HG03575 (cell line): Measurements from ENCODE around the gene OPALIN.

ENCODE experiments used
- ATAC-seq: cut with Tn5 transposase; IDR thresholded peaks from one replicate; pipeline ENCODE4 v1.9.1; 2021; ENCODE audit not compliant: unreplicated experiment, insufficient number of reproducible peaks, low FRiP score; ENCODE audit errors: extremely low read depth

Gene OPALIN

GRCh38 chr10:96358851-96359540, at the start of gene OPALIN:
OPALIN (minus strand) TSS chr10:96359002; CDS start chr10:96358896, 106 bp downstream.
- no peak for ATAC-seq

GRCh38 chr10:96408201-96408600, 49.4 kb upstream of the OPALIN start:
- no peak for ATAC-seq

- ATAC-seq: no peak
Observed at GRCh38 chr10:96407560-96408069, 48.8 kb upstream of the OPALIN start.

- ATAC-seq: no peak
Observed at GRCh38 chr10:96406091-96406490, 47.3 kb upstream of the OPALIN start.

GRCh38 chr10:96402417-96403305, 43.9 kb upstream of the OPALIN start:
- no peak for ATAC-seq

- ATAC-seq: no peak
Observed at GRCh38 chr10:96401036-96401435, 42.2 kb upstream of the OPALIN start.

GRCh38 chr10:96400465-96400864, 41.7 kb upstream of the OPALIN start:
- no peak for ATAC-seq

GRCh38 chr10:96397902-96398301, 39.1 kb upstream of the OPALIN start:
- no peak for ATAC-seq

- ATAC-seq: no peak
Observed at GRCh38 chr10:96395931-96396877, 37.4 kb upstream of the OPALIN start.

GRCh38 chr10:96390460-96390864, 31.7 kb upstream of the OPALIN start:
- no peak for ATAC-seq

- no peak for ATAC-seq
Observed at GRCh38 chr10:96389785-96390184, 31.0 kb upstream of the OPALIN start.

GRCh38 chr10:96387601-96388000, 28.8 kb upstream of the OPALIN start:
- ATAC-seq: no peak

- no peak for ATAC-seq
Observed at GRCh38 chr10:96387161-96387560, 28.4 kb upstream of the OPALIN start.

GRCh38 chr10:96384506-96384905, 25.7 kb upstream of the OPALIN start:
- ATAC-seq: no peak

GRCh38 chr10:96380821-96381220, 22.0 kb upstream of the OPALIN start:
- ATAC-seq: no peak

- ATAC-seq: no peak
Observed at GRCh38 chr10:96379758-96380157, 21.0 kb upstream of the OPALIN start.

- no peak for ATAC-seq
Observed at GRCh38 chr10:96378741-96379140, 19.9 kb upstream of the OPALIN start.

GRCh38 chr10:96377816-96378294, 19.1 kb upstream of the OPALIN start:
- no peak for ATAC-seq

- ATAC-seq: no peak
Observed at GRCh38 chr10:96376483-96376882, 17.7 kb upstream of the OPALIN start.
